Amygdala (tissue), 56 donors: Measurements from ENCODE around the gene ORAI3.

ENCODE experiments used
- DNase-seq, 56 donors: peaks; one replicate each; lab custom pipeline; 2025; lab: John Stamatoyannopoulos, UW

The ORAI3 gene

GRCh38 chr16:30946671-30947540 lies 2.0 kb upstream of the ORAI3 start:
- no peak for DNase-seq

- DNase-seq, result no peak
Observed at GRCh38 chr16:30947541-30947858, 1.4 kb upstream of the ORAI3 start.

GRCh38 chr16:30947859-30948666 lies 805 bp upstream of the ORAI3 start:
- peak in 55 of 56 donors; percentile 46 to 97 (median 88) for DNase-seq

GRCh38 chr16:30949650-30950515 lies 1.0 kb downstream of the ORAI3 start:
- peak in 17 of 56 donors; percentile 9 to 38 (median 18) for DNase-seq

- DNase-seq, result no peak
Observed at GRCh38 chr16:30950516-30951065, 1.7 kb downstream of the ORAI3 start.

GRCh38 chr16:30951193-30951592 lies 2.3 kb downstream of the ORAI3 start:
- DNase-seq, result no peak

GRCh38 chr16:30951750-30952149 lies 2.9 kb downstream of the ORAI3 start:
- no peak for DNase-seq

GRCh38 chr16:30953111-30953510 lies 4.2 kb downstream of the ORAI3 start:
- DNase-seq, result no peak

GRCh38 chr16:30953511-30954124 lies 4.8 kb downstream of the ORAI3 start:
- peak in 41 of 56 donors; percentile 13 to 77 (median 41) for DNase-seq

- DNase-seq, result no peak
Observed at GRCh38 chr16:30954993-30955392, 6.1 kb downstream of the ORAI3 start.

- peak in 51 of 56 donors; percentile 22 to 87 (median 72) for DNase-seq
Observed at GRCh38 chr16:30956601-30957455, 8.0 kb downstream of the ORAI3 start.

- DNase-seq, result peak; percentile 76 to 97 (median 93)
Observed at GRCh38 chr16:30957456-30958174, 8.7 kb downstream of the ORAI3 start, which contains the start of gene SETD1A. Gene SETD1A, plus strand, starts transcription at chr16:30957754. Its CDS starts 978 bp downstream, at chr16:30958732.

- DNase-seq, result peak in 21 of 56 donors; percentile 25 to 77 (median 51)
Observed at GRCh38 chr16:30958175-30959079, 9.6 kb downstream of the ORAI3 start.

GRCh38 chr16:30961384-30961783 lies 12.5 kb downstream of the ORAI3 start:
- DNase-seq, result no peak

GRCh38 chr16:30963925-30964511 lies 15.2 kb downstream of the ORAI3 start:
- no peak for DNase-seq

- no peak for DNase-seq
Observed at GRCh38 chr16:30964574-30965226, 15.8 kb downstream of the ORAI3 start.
